Measurements from ENCODE around the gene AMPH. TPM values are rescaled to one million over a fixed set of nuclear protein-coding genes. Genes with fewer than 3 reads are reported as not detected.

Gene AMPH
- total RNA-seq, 1 experiment from 2014 or later: not detected

DNA sequence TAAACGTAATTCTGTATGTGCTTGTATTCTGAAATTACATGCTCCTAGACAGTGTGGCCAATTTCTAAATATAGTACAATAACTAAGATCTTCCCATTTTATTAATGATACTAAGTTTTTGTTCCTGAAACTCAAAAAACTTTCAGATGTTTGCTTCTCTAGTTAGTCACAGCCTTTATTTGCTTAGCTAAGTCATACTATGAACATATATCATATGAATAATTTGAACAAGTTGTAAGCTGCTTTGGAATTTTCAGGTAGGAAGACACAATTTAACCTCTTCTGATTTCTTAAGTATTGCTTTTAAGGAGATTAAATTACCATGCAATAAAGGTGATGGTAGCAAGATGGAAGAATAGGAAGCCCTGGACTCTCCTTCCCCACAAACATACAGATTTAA lies 148.7 kb downstream of the AMPH start:
- H3K4me2 ChIP-seq (ENCODE audit: low read depth, low read length, poor library complexity, severe bottlenecking): no peak overlapping the region
- H3K27ac ChIP-seq (ENCODE audit: low read length): no peak overlapping the region
- no peak overlapping the region for H3K4me3 ChIP-seq (ENCODE audit: low read length)
- H3K36me3 ChIP-seq (ENCODE audit: insufficient read depth, low read length): no peaks in the 10 kb centered on the region
- H4K20me1 ChIP-seq (ENCODE audit: insufficient read depth, low read depth, low read length): no peaks in the 10 kb centered on the region
- H3K79me2 ChIP-seq (ENCODE audit: low read length): no peaks in the 10 kb centered on the region
- H3K9me2 ChIP-seq (replicated peaks; ENCODE audit: insufficient read depth, low read length): no peaks in the 10 kb centered on the region
- H3K9ac ChIP-seq (ENCODE audit: low read length): no peak overlapping the region
- no peak overlapping the region for H2AFZ ChIP-seq (ENCODE audit: low read length)
- DNase-seq: no peak
- no peaks in the 10 kb centered on the region for H3K4me1 ChIP-seq (ENCODE audit: low read length)
- no peaks in the 10 kb centered on the region for H3K9me3 ChIP-seq (ENCODE audit: low read length)
- no peaks in the 10 kb centered on the region for H3K27me3 ChIP-seq (ENCODE audit: low read length)

DNA sequence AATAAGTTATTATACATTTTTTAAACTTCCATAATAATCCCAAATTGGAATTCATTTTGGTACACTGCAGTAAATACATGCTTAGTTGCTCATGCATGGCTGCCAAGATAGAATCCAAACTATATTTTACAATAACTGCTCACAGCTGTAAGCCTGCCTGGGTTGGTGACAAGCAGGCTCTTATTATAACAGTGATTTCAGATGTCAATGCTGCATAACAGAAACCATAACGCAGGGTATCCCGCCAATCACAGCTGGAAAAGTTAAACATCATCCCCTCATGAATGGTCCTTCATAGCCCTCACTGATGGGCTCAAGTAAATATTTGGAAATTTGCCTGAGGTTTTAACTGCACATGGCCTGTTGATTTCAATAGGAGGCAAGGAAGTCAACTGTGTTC lies 149.8 kb downstream of the AMPH start:
- Histone ChIP-seq H2AFZ (ENCODE audit: low read length) (no peak overlapping the region), H3K36me3 (ENCODE audit: insufficient read depth, low read length) (no peaks in the 10 kb centered on the region), H3K9me2 (replicated peaks; ENCODE audit: insufficient read depth, low read length) (no peaks in the 10 kb centered on the region), H3K4me1 (ENCODE audit: low read length) (no peaks in the 10 kb centered on the region), H4K20me1 (ENCODE audit: insufficient read depth, low read depth, low read length) (no peaks in the 10 kb centered on the region), H3K4me3 (ENCODE audit: low read length) (no peak overlapping the region), H3K9me3 (ENCODE audit: low read length) (no peaks in the 10 kb centered on the region), H3K4me2 (ENCODE audit: low read depth, low read length, poor library complexity, severe bottlenecking) (no peak overlapping the region), H3K79me2 (ENCODE audit: low read length) (no peaks in the 10 kb centered on the region), H3K9ac (ENCODE audit: low read length) (no peak overlapping the region), H3K27ac (ENCODE audit: low read length) (no peak overlapping the region), H3K27me3 (ENCODE audit: low read length) (no peaks in the 10 kb centered on the region)
- no peak for DNase-seq

DNA sequence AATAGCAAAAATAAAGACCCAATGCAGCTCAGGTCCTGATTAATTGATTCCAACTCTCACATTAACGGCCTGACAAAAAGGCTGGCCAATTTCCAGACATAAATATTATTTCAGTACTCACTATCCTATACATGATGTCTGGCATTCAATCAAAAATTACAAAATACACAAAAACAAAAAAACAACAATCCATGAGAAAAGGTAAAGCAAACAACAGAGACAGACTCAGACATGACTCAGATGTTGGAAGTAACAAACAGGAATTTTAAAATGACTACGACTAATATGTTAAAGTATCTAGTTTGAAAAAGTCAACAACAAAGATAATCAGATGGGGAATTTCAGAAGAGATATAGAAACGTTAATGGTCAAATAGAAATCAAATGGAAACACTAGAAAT lies 152.8 kb downstream of the AMPH start:
- Histone ChIP-seq H3K4me3 (ENCODE audit: low read length) (no peak overlapping the region), H3K79me2 (ENCODE audit: low read length) (no peaks in the 10 kb centered on the region), H3K9me2 (replicated peaks; ENCODE audit: insufficient read depth, low read length) (no peaks in the 10 kb centered on the region), H3K27ac (ENCODE audit: low read length) (no peak overlapping the region), H2AFZ (ENCODE audit: low read length) (no peak overlapping the region), H3K9me3 (ENCODE audit: low read length) (no peaks in the 10 kb centered on the region), H4K20me1 (ENCODE audit: insufficient read depth, low read depth, low read length) (no peaks in the 10 kb centered on the region), H3K4me2 (ENCODE audit: low read depth, low read length, poor library complexity, severe bottlenecking) (no peak overlapping the region), H3K27me3 (ENCODE audit: low read length) (no peaks in the 10 kb centered on the region), H3K4me1 (ENCODE audit: low read length) (no peaks in the 10 kb centered on the region), H3K36me3 (ENCODE audit: insufficient read depth, low read length) (no peaks in the 10 kb centered on the region), H3K9ac (ENCODE audit: low read length) (no peak overlapping the region)
- no peak for DNase-seq

DNA sequence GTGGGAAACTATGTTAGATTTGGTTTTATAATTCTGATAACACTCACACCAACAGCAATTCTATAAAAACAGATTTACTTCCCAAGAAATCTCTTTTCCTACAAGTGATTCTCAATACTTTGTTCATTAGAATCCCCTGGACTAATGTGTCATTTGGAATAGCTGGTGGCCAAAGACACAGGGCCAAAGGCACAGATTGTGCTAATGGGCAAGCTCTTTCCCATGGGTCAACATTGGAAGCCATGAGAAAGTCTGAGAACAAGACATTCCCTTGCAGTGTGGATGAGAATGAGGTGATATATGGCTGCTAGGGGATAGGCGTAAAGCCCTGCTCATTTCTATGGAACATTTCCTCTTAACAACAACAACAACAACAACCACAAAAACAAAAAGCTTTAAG lies 153.8 kb downstream of the AMPH start:
- H3K9me3 ChIP-seq (ENCODE audit: low read length): no peaks in the 10 kb centered on the region
- no peaks in the 10 kb centered on the region for H3K36me3 ChIP-seq (ENCODE audit: insufficient read depth, low read length)
- no peak overlapping the region for H3K27ac ChIP-seq (ENCODE audit: low read length)
- H3K79me2 ChIP-seq (ENCODE audit: low read length): no peaks in the 10 kb centered on the region
- no peaks in the 10 kb centered on the region for H3K27me3 ChIP-seq (ENCODE audit: low read length)
- no peaks in the 10 kb centered on the region for H4K20me1 ChIP-seq (ENCODE audit: insufficient read depth, low read depth, low read length)
- H3K4me3 ChIP-seq (ENCODE audit: low read length): no peak overlapping the region
- no peak overlapping the region for H3K9ac ChIP-seq (ENCODE audit: low read length)
- H2AFZ ChIP-seq (ENCODE audit: low read length): no peak overlapping the region
- H3K9me2 ChIP-seq (replicated peaks; ENCODE audit: insufficient read depth, low read length): no peaks in the 10 kb centered on the region
- no peak for DNase-seq
- no peaks in the 10 kb centered on the region for H3K4me1 ChIP-seq (ENCODE audit: low read length)
- no peak overlapping the region for H3K4me2 ChIP-seq (ENCODE audit: low read depth, low read length, poor library complexity, severe bottlenecking)

DNA sequence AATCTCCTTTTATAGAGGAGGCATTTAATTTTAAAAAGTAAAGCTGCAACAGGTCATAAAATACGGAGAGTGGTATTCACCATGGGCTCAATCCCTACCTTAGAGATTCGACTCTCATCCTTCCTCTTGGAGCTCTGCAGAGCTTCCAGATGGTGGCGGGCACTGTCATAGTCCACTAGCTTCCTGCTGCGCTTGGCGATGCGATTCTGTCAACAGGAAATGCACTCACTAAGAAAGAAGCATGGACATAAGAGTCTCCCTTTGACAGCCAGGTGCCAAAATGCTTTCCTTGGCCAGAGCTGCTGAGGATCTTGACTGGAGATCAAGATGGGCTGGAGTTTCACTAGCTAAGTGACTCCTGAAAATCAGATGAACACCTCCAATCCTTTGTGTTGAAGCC lies 154.4 kb downstream of the AMPH start:
- H3K9ac ChIP-seq (ENCODE audit: low read length): no peak overlapping the region
- H3K4me3 ChIP-seq (ENCODE audit: low read length): no peak overlapping the region
- DNase-seq: no peak
- no peak overlapping the region for H3K27ac ChIP-seq (ENCODE audit: low read length)
- H3K79me2 ChIP-seq (ENCODE audit: low read length): no peaks in the 10 kb centered on the region
- no peaks in the 10 kb centered on the region for H3K9me2 ChIP-seq (replicated peaks; ENCODE audit: insufficient read depth, low read length)
- H3K9me3 ChIP-seq (ENCODE audit: low read length): no peaks in the 10 kb centered on the region
- no peaks in the 10 kb centered on the region for H4K20me1 ChIP-seq (ENCODE audit: insufficient read depth, low read depth, low read length)
- H3K36me3 ChIP-seq (ENCODE audit: insufficient read depth, low read length): no peaks in the 10 kb centered on the region
- H3K4me1 ChIP-seq (ENCODE audit: low read length): no peaks in the 10 kb centered on the region
- no peak overlapping the region for H3K4me2 ChIP-seq (ENCODE audit: low read depth, low read length, poor library complexity, severe bottlenecking)
- H2AFZ ChIP-seq (ENCODE audit: low read length): no peak overlapping the region
- H3K27me3 ChIP-seq (ENCODE audit: low read length): no peaks in the 10 kb centered on the region

DNA sequence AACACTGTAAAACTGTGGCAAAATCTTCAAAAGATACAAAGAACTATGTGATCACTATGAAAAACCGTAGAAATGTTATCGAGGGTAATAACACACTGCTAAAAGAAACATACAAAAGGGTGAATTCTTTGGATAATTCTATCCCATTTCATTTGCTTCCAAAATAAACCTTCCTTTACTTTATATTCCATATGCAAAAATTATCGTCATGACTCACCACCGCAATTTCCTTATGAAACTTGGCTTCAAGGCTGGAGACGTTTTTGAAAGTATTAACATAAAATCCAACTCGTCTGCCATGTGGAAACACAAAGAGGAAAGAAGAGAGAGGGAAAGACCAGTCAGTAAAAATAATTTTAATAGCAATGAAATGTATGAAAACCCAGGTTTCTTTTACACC lies 165.2 kb downstream of the AMPH start:
- Histone ChIP-seq H3K9me2 (replicated peaks; ENCODE audit: insufficient read depth, low read length) (no peaks in the 10 kb centered on the region), H3K36me3 (ENCODE audit: insufficient read depth, low read length) (no peaks in the 10 kb centered on the region), H4K20me1 (ENCODE audit: insufficient read depth, low read depth, low read length) (no peaks in the 10 kb centered on the region), H3K9ac (ENCODE audit: low read length) (no peak overlapping the region), H3K4me2 (ENCODE audit: low read depth, low read length, poor library complexity, severe bottlenecking) (no peak overlapping the region), H3K4me1 (ENCODE audit: low read length) (no peaks in the 10 kb centered on the region), H3K9me3 (ENCODE audit: low read length) (no peaks in the 10 kb centered on the region), H3K27ac (ENCODE audit: low read length) (no peak overlapping the region), H2AFZ (ENCODE audit: low read length) (no peak overlapping the region), H3K27me3 (ENCODE audit: low read length) (no peaks in the 10 kb centered on the region), H3K79me2 (ENCODE audit: low read length) (no peaks in the 10 kb centered on the region), H3K4me3 (ENCODE audit: low read length) (no peak overlapping the region)
- peak; percentile 11 for DNase-seq

DNA sequence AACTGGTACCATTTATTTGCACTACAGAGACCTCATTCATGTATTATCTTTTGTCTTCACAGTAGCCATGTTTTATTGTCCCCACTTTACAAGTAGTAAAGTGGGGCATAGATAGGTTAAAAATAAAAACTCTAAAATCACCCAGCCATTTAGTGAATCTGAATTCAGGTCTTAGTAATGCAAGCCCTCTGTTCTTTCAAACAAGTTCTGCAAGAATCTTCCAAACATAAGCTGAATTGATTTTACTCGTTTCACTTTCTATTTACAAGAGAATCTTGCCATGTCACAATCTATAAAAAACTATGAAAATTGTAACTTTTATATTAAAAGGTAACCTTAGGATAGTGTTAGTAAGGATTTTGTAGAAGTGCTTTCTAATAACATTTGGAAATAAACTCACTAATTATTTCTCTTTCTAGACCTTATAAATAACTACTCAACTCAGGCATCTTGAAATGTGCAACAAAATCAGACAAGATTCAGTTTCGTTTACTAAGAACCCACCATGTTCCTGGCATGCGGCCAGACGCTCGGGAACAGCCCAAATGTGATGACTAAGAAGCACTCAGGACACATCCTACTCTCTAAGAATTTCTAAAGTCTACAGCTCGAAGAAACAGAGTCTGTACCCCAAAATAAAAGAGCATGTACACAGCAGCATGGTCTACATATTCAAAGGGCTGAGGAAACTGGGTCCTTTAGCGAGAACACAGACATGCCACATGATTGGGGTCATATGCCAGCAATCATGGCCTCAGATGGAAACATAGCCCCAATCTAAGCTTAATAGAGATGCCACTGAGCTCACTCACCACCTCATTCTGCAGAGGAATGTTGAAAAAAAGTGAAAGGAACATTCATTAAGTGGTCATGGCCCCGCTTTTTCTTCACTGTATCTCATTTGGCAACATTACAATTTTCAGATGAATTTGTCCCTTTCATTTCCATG lies 167.6 kb downstream of the AMPH start:
- H3K9me3 ChIP-seq (ENCODE audit: low read length): no peaks in the 10 kb centered on the region
- no peak overlapping the region for H3K9ac ChIP-seq (ENCODE audit: low read length)
- no peak overlapping the region for H3K4me3 ChIP-seq (ENCODE audit: low read length)
- no peaks in the 10 kb centered on the region for H3K27me3 ChIP-seq (ENCODE audit: low read length)
- no peaks in the 10 kb centered on the region for H3K79me2 ChIP-seq (ENCODE audit: low read length)
- no peaks in the 10 kb centered on the region for H4K20me1 ChIP-seq (ENCODE audit: insufficient read depth, low read depth, low read length)
- H3K4me1 ChIP-seq (ENCODE audit: low read length): no peaks in the 10 kb centered on the region
- DNase-seq: peak; percentile 34
- H3K9me2 ChIP-seq (replicated peaks; ENCODE audit: insufficient read depth, low read length): no peaks in the 10 kb centered on the region
- no peak overlapping the region for H2AFZ ChIP-seq (ENCODE audit: low read length)
- no peak overlapping the region for H3K4me2 ChIP-seq (ENCODE audit: low read depth, low read length, poor library complexity, severe bottlenecking)
- H3K27ac ChIP-seq (ENCODE audit: low read length): no peak overlapping the region
- no peaks in the 10 kb centered on the region for H3K36me3 ChIP-seq (ENCODE audit: insufficient read depth, low read length)

DNA sequence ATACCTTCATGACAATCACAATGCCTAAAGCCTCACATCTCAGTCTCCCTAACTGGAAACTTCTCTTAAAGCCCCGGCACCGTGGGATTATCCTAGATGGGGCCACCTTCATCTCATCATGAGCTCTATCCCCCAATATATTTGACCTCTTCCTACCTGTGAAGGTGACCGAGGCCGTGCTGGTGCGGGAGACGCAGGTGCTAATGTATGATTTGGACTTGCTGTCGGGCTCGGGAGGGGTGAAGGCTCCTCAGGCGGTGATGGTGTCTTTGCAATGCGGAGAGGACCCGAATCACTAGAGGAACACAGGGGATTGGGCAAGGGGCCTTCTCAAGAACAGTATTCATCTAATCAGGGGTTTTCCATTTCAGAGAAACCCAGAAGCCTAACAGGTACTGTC lies 168.4 kb downstream of the AMPH start:
- no peak overlapping the region for H3K4me3 ChIP-seq (ENCODE audit: low read length)
- H3K4me2 ChIP-seq (ENCODE audit: low read depth, low read length, poor library complexity, severe bottlenecking): no peak overlapping the region
- H3K9me2 ChIP-seq (replicated peaks; ENCODE audit: insufficient read depth, low read length): no peaks in the 10 kb centered on the region
- H3K9me3 ChIP-seq (ENCODE audit: low read length): no peaks in the 10 kb centered on the region
- H3K9ac ChIP-seq (ENCODE audit: low read length): no peak overlapping the region
- peak; percentile 14 for DNase-seq
- no peaks in the 10 kb centered on the region for H3K36me3 ChIP-seq (ENCODE audit: insufficient read depth, low read length)
- H3K27me3 ChIP-seq (ENCODE audit: low read length): no peaks in the 10 kb centered on the region
- H3K27ac ChIP-seq (ENCODE audit: low read length): no peak overlapping the region
- no peaks in the 10 kb centered on the region for H3K4me1 ChIP-seq (ENCODE audit: low read length)
- no peaks in the 10 kb centered on the region for H3K79me2 ChIP-seq (ENCODE audit: low read length)
- H4K20me1 ChIP-seq (ENCODE audit: insufficient read depth, low read depth, low read length): no peaks in the 10 kb centered on the region
- H2AFZ ChIP-seq (ENCODE audit: low read length): no peak overlapping the region

All from Karpas-422 (cell line).